DND-41 (cell line): ENCODE data around the gene LEMD1.

Experiments used
- EZH2 ChIP-seq: IDR thresholded peaks from 3 replicates; pipeline ENCODE4 v1.6.1; 2012; ENCODE audit warnings: borderline replicate concordance, low read depth, mild to moderate bottlenecking, moderate library complexity, low read length, inconsistent platforms; ENCODE audit not compliant: severe bottlenecking
- TF ChIP-seq, protein P1 (sequence below): IDR thresholded peaks from 2 replicates; pipeline ENCODE4 v1.5.1; 2012; ENCODE audit warnings: borderline replicate concordance, low read length, moderate library complexity, mild to moderate bottlenecking; ENCODE audit not compliant: poor library complexity, severe bottlenecking; ENCODE audit errors: extremely low read depth

DNA sequence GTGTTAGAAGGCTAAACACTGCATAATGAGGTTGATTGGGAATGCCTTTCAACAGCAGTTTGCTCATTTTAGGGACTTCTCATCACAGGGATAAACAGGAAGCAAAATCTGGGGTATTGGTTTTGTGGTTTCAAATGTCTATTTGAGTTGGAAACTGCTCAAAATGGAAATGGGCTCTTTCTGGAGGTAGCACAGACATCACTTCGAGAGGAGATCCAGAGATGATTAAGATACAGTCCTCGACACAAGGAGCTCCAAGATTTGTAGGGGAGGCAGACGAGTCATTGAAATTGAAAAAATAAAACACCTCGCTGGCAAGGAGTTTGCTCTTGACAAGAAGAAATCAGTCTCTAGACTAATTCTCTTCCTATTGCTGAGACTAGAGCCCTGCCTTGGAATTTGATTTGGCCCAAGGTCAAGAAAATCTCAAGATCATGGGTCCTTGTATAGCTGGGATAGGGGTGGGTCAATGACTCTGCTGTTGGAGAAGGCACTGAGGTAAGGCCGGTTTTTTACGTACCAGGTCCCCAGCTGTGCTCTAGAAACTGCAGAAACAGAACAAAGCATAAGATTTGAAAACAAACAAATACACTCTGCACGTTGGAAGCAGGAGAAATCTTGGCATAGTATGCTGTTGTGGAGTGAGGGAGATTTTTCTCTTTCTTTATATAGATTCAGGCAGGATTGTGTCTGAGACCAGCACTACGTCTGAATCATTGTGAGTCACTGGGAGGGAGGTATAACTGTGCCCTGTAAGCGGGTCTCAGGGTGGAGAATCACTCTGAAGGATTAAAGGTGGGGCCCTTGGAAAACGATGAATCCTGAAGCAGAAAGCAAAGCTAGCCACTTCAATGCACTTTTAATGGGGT is 47.4 kb downstream of the LEMD1 start:
- TF ChIP-seq, protein P1, sequence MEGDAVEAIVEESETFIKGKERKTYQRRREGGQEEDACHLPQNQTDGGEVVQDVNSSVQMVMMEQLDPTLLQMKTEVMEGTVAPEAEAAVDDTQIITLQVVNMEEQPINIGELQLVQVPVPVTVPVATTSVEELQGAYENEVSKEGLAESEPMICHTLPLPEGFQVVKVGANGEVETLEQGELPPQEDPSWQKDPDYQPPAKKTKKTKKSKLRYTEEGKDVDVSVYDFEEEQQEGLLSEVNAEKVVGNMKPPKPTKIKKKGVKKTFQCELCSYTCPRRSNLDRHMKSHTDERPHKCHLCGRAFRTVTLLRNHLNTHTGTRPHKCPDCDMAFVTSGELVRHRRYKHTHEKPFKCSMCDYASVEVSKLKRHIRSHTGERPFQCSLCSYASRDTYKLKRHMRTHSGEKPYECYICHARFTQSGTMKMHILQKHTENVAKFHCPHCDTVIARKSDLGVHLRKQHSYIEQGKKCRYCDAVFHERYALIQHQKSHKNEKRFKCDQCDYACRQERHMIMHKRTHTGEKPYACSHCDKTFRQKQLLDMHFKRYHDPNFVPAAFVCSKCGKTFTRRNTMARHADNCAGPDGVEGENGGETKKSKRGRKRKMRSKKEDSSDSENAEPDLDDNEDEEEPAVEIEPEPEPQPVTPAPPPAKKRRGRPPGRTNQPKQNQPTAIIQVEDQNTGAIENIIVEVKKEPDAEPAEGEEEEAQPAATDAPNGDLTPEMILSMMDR, result no peak
- TF ChIP-seq EZH2, result no peak
